ENCODE data around the gene USB1.
"Not testable (repeated sequence)": the region's sequence is repeated elsewhere in the genome, so short reads cannot be mapped to it uniquely, and the experiment has no call there.

Gene USB1

DNA sequence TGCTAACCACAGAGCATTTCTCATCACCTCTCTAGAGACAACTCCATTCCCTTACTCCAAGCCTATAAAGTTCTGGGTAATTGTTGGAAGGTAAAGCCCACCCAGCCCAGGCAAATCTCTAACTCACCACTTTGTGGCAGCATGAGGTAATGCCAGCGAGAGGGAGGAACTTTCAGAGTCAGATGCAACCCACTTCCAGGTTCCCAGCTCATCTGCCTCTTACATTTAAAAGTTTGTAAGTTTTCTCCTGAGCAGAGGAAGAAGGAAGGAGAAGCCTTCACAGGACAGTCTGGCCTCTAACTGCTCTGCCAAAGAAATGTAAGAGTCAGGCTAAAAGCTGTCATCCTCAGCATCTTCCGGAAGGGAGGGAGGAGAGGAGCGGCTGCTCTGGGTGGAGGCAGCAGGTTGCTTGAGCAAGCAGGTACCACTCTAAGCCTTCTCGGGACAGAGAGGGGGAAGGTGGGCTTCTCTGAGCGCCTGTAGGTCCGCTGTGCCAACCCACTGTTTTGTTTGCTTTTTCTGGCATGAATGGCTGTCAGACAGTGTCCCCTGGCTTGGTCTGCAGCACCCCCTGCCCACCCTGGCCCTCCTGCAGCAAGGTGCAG lies 1.7 kb upstream of the USB1 start:
- peak overlapping the region; percentile 84 for H3K27ac ChIP-seq
- peak overlapping the region; percentile 99 for H3K4me2 ChIP-seq
- no peaks in the 10 kb centered on the region for H3K27me3 ChIP-seq
- peak overlapping the region; percentile 86 for H3K9ac ChIP-seq
- peaks cover 56% of the 10 kb centered on the region for H3K4me1 ChIP-seq
- H3K36me3 ChIP-seq = peaks cover 52% of the 10 kb centered on the region
- H4K20me1 ChIP-seq = peaks cover 59% of the 10 kb centered on the region
- TF ChIP-seq Cebpa-rat (IDR thresholded peaks at IDR 0.05) = no peak
- H3K4me3 ChIP-seq = peak overlapping the region; percentile 75
- H3K9me3 ChIP-seq = no peaks in the 10 kb centered on the region

DNA sequence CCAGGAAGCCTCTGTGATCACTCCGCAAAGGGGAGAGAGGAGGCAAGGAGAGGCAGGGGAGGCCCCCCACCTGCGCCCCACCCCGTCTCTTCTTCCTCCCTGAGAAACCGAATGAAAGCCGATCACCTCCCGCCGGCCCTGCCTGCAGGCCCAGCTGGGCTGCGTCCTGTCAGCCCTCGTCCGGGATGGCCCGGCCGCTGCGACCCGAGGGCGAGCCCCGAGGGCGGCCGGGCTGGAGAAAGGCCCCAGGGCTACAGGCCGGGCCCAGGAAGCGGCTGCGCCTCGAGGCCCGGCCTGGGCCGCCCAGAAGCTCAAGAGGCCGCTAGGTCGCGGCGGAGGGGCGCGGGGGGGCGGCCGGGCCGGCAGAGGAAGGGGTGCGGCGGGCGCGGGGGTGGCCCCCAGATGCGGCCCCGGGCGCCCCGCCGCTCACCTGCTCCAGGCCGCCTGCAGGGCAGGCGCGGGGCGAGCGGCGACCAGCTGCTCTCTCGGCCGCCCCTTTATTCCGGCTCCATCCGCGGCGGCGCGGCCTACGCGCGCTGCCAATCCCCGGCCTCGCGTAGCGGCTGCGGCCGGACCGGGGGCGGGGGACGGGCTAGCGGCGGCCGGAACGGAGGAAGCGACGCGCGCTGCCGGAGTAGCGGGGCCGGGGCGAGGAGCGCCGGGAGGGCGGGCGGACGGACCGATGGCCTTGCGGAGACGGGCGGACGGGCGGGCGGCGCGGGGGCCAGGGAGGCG lies 1.1 kb upstream of the USB1 start, which contains the start of gene ZNF319:
Gene ZNF319 (minus strand): TSS at position 702 of the 735 bp plus-strand sequence. CDS start 2,407 bp downstream, outside the sequence.
- H4K20me1 ChIP-seq = peaks cover 53% of the 10 kb centered on the region
- peaks cover 56% of the 10 kb centered on the region for H3K4me1 ChIP-seq
- peak within 1 kb of the TSS; percentile 100 for H3K4me2 ChIP-seq
- peak within 1 kb of the TSS; percentile 84 for H3K27ac ChIP-seq
- no peak for TF ChIP-seq Cebpa-rat (IDR thresholded peaks at IDR 0.05)
- H3K9ac ChIP-seq = peak within 1 kb of the TSS; percentile 86
- no peaks in the 10 kb centered on the region for H3K27me3 ChIP-seq
- H3K4me3 ChIP-seq = peak within 1 kb of the TSS; percentile 75
- H3K9me3 ChIP-seq = no peaks in the 10 kb centered on the region
- H3K36me3 ChIP-seq = peaks cover 52% of the 10 kb centered on the region

DNA sequence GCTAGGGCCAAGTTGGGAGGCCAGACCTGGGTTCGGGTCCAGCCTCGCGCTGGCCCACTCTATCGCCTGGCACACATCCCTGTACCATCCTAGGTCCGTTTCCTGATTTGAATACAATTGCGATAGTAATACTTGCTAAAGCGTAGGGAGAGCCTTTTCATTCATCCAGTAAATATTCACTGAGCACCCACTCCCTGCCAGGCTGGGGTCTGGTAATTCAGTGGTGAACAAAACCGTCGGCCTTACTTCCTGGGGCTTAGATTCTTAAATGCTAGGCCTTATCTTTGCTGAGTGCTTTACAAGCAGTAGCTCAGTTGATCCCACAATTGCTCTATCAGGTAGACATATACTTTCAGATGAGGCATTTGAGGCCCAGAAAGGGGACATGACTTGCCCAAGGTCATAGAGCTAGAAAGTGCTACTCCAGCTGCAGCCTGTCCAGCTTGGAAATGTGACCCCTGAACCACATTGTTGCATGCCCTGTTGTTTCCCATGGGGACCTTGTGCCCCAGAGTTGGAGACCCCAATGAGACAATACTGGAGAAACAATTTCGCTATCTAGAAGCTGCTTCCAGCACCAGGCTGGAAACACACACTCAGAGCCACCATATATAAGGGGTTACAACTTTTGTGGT lies 691 bp downstream of the USB1 start:
- Histone ChIP-seq H3K4me2 (peak overlapping the region; percentile 100), H3K4me3 (peak overlapping the region; percentile 75), H3K9me3 (peaks cover 5% of the 10 kb centered on the region), H3K27me3 (no peaks in the 10 kb centered on the region), H3K36me3 (peaks cover 45% of the 10 kb centered on the region), H3K9ac (peak overlapping the region; percentile 86), H3K4me1 (peaks cover 52% of the 10 kb centered on the region), H3K27ac (peak overlapping the region; percentile 84), H4K20me1 (peaks cover 36% of the 10 kb centered on the region)
- no peak for TF ChIP-seq Cebpa-rat (IDR thresholded peaks at IDR 0.05)

- no peak for TF ChIP-seq Cebpa-rat (IDR thresholded peaks at IDR 0.05)
- Histone ChIP-seq H3K9ac (0 out of 2 replicates have a peak overlapping the region, but pooled peaks have one; percentile 86), H3K4me1 (peaks cover 52% of the 10 kb centered on the region), H4K20me1 (peaks cover 31% of the 10 kb centered on the region), H3K4me2 (peak overlapping the region; percentile 100), H3K4me3 (no peak overlapping the region), H3K36me3 (peaks cover 40% of the 10 kb centered on the region), H3K27me3 (no peaks in the 10 kb centered on the region), H3K27ac (no peak overlapping the region), H3K9me3 (peaks cover 5% of the 10 kb centered on the region)
Observed at GRCh38 chr16:58002416-58002800, 1.2 kb downstream of the USB1 start.

- no peak overlapping the region for H3K9ac ChIP-seq
- H3K27ac ChIP-seq = no peak overlapping the region
- H3K4me2 ChIP-seq = no peak overlapping the region
- TF ChIP-seq Cebpa-rat (IDR thresholded peaks at IDR 0.05) = no peak
- H3K36me3 ChIP-seq = peaks cover 35% of the 10 kb centered on the region
- peaks cover 5% of the 10 kb centered on the region for H3K9me3 ChIP-seq
- no peak overlapping the region for H3K4me3 ChIP-seq
- H4K20me1 ChIP-seq = peaks cover 25% of the 10 kb centered on the region
- peaks cover 50% of the 10 kb centered on the region for H3K4me1 ChIP-seq
- H3K27me3 ChIP-seq = no peaks in the 10 kb centered on the region
Observed at GRCh38 chr16:58002936-58003335, 1.7 kb downstream of the USB1 start.

DNA sequence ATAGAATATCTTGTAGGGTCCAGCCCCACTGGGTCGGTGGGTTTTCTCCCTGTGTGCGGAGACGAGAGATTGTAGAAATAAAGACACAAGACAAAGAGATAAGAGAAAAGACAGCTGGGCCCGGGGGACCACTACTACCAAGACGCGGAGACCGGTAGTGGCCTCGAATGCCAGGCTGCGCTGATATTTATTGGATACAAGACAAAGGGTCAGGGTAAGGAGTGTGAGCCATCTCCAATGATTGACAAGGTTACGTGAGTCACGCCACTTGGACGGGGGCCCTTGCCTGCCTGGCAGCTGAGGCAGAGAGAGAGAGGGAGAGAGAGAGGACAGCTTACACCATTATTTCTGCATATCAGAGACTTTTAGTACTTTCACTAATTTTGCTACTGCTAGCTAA lies 3.5 kb downstream of the USB1 start:
- H3K27ac ChIP-seq, H3K4me3 ChIP-seq, H4K20me1 ChIP-seq, H3K9me3 ChIP-seq, H3K9ac ChIP-seq, H3K27me3 ChIP-seq: not testable (repeated sequence)
- Histone ChIP-seq H3K4me1 (peaks cover 32% of the 10 kb centered on the region), H3K4me2 (peak overlapping the region; percentile 66), H3K36me3 (peaks cover 35% of the 10 kb centered on the region)

GRCh38 chr16:58009856-58010416 lies 8.7 kb downstream of the USB1 start:
- no peak for TF ChIP-seq Cebpa-rat (IDR thresholded peaks at IDR 0.05)
- Histone ChIP-seq H3K27ac (no peak overlapping the region), H3K9ac (no peak overlapping the region), H4K20me1 (no peaks in the 10 kb centered on the region), H3K36me3 (peaks cover 57% of the 10 kb centered on the region), H3K4me3 (no peak overlapping the region), H3K4me2 (no peak overlapping the region), H3K4me1 (peaks cover 2% of the 10 kb centered on the region), H3K27me3 (no peaks in the 10 kb centered on the region), H3K9me3 (peaks cover 5% of the 10 kb centered on the region)

- H3K27ac ChIP-seq = no peak overlapping the region
- no peak overlapping the region for H3K4me2 ChIP-seq
- peaks cover 5% of the 10 kb centered on the region for H3K9me3 ChIP-seq
- 0 out of 2 replicates have a peak, but pooled peaks cover under 1% of the 10 kb centered on the region for H4K20me1 ChIP-seq
- peaks cover 56% of the 10 kb centered on the region for H3K36me3 ChIP-seq
- no peaks in the 10 kb centered on the region for H3K27me3 ChIP-seq
- no peak overlapping the region for H3K9ac ChIP-seq
- H3K4me3 ChIP-seq = no peak overlapping the region
- no peaks in the 10 kb centered on the region for H3K4me1 ChIP-seq
- TF ChIP-seq Cebpa-rat (IDR thresholded peaks at IDR 0.05) = no peak
Observed at GRCh38 chr16:58010886-58011285, 9.7 kb downstream of the USB1 start.

- Histone ChIP-seq H3K4me2 (no peak overlapping the region), H3K9ac (no peak overlapping the region), H3K36me3 (peaks cover 51% of the 10 kb centered on the region), H3K4me1 (no peaks in the 10 kb centered on the region), H3K27me3 (no peaks in the 10 kb centered on the region), H3K4me3 (no peak overlapping the region), H3K9me3 (peaks cover under 1% of the 10 kb centered on the region; the same call in 1 of the 2 replicates), H3K27ac (no peak overlapping the region), H4K20me1 (0 out of 2 replicates have a peak, but pooled peaks cover 8% of the 10 kb centered on the region)
- TF ChIP-seq Cebpa-rat (IDR thresholded peaks at IDR 0.05) = no peak
Observed at GRCh38 chr16:58011652-58012051, 10.4 kb downstream of the USB1 start.

Data from BLaER1 (cell line).